ENCODE results near the gene PHEX.

PHEX gene

GRCh38 chrX:22056235-22056634, 24.1 kb downstream of the PHEX start:
- TF ChIP-seq, protein P1, sequence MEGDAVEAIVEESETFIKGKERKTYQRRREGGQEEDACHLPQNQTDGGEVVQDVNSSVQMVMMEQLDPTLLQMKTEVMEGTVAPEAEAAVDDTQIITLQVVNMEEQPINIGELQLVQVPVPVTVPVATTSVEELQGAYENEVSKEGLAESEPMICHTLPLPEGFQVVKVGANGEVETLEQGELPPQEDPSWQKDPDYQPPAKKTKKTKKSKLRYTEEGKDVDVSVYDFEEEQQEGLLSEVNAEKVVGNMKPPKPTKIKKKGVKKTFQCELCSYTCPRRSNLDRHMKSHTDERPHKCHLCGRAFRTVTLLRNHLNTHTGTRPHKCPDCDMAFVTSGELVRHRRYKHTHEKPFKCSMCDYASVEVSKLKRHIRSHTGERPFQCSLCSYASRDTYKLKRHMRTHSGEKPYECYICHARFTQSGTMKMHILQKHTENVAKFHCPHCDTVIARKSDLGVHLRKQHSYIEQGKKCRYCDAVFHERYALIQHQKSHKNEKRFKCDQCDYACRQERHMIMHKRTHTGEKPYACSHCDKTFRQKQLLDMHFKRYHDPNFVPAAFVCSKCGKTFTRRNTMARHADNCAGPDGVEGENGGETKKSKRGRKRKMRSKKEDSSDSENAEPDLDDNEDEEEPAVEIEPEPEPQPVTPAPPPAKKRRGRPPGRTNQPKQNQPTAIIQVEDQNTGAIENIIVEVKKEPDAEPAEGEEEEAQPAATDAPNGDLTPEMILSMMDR (IDR thresholded peaks at IDR 0.05; ENCODE audit: low read depth, low read length): no peak
- H3K4me3 ChIP-seq (ENCODE audit: low read depth, low read length): no peak overlapping the region

GRCh38 chrX:22057667-22058066, 25.5 kb downstream of the PHEX start:
- TF ChIP-seq, protein P1 (IDR thresholded peaks at IDR 0.05; ENCODE audit: low read depth, low read length): no peak
- no peak overlapping the region for H3K4me3 ChIP-seq (ENCODE audit: low read depth, low read length)

GRCh38 chrX:22059775-22060174, 27.6 kb downstream of the PHEX start:
- TF ChIP-seq, protein P1 (IDR thresholded peaks at IDR 0.05; ENCODE audit: low read depth, low read length): no peak
- no peak overlapping the region for H3K4me3 ChIP-seq (ENCODE audit: low read depth, low read length)

DNA sequence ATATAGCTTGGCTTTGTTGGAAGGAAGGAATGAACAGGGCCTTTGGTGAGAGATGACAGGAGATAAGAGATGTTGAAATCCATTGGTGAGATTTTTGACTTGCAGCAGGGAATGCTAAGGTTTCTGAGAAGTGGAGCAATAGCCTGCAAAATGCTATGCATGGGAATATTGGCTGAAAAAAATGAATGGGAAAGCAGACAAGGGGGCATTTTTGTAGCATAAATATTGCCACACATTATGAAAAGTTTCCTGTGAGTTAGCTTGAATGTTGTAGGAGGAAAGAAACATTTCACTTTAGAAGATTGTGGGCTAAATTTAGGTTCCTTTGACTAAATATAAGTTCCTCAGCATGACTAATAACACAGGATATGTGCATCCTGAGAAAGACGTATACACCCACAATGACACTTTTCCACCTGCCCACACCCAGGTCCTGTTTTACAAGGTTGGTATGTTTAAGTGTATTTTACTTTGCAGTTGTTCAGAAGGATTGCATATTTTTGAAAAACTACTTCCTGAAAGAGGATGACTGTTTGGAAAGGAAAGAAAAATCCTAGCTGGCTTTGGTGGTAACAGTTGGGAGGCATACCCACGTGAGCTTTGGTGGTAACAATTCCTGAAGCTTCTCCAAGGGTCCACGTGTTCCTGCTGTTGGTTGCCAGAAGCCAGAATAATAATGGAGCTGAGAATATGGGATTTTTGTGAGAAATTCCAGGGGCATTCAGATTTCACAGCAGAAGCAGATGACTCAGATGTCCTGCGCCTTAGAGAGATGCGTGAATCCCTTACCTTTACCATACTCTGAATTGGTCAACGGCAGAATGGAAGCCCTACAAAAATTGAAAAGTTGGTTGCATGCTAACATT, 28.5 kb downstream of the PHEX start:
- TF ChIP-seq, protein P1 (IDR thresholded peaks at IDR 0.05; ENCODE audit: low read depth, low read length): no peak
- H3K4me3 ChIP-seq (ENCODE audit: low read depth, low read length): no peak overlapping the region

- TF ChIP-seq, protein P1 (IDR thresholded peaks at IDR 0.05; ENCODE audit: low read depth, low read length): no peak
- H3K4me3 ChIP-seq (ENCODE audit: low read depth, low read length): no peak overlapping the region
Measured at GRCh38 chrX:22063284-22063683, 31.2 kb downstream of the PHEX start.

DNA sequence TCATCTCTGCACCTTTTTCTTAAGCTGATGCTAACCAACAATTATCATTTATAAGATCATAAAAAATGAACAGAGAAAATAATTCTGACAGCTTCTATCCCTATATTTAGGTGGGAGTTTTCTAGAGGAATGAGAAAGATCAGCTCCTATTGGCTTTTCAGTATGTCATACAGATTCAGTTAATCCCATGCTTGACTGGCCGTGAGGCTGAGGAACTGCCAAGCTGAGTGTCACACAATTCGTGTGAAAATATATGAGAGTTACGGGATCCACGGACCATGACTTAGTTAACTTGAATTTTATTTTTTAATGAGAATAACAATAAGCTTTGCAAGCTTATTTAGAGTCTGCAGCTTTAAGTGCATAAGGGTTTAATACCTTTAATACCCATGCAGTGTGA, 37.5 kb downstream of the PHEX start:
- TF ChIP-seq, protein P1 (IDR thresholded peaks at IDR 0.05; ENCODE audit: low read depth, low read length): no peak

DNA sequence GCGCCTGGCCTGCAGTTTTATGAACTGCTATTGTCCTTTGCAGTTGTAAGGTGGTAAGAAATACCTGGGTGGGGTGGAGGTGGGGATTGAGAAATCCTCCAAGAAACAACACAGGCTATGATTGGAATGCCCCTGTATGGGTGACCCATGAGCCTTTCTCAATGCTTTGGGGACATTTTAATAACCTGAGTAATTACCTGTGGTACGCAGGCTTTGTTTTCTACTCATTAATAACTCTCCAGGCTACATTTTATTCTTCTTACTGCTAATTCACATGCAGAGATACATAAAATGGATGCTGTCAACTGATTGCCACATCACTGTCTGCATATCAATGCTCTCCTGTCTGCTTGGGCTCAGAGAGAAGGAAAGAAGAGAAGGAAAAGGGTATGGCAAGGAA, 41.8 kb downstream of the PHEX start:
- H3K4me3 ChIP-seq (ENCODE audit: low read depth, low read length): no peak overlapping the region
- TF ChIP-seq, protein P1 (IDR thresholded peaks at IDR 0.05; ENCODE audit: low read depth, low read length): no peak

More for the DNA sequence above, 37.5 kb downstream of the PHEX start:
- no peak overlapping the region for H3K4me3 ChIP-seq (ENCODE audit: low read depth, low read length)
